ENCODE measurements around the gene DNAL1. TPM values are rescaled to one million over a fixed set of nuclear protein-coding genes. Genes with fewer than 3 reads are reported as not detected.

Gene DNAL1
- total and polyA plus RNA-seq, 9 of the 15 experiments (the other 6 are each of a cell fraction or from before 2014, with no cell fraction given): 1.6 to 11.7 (median 4.8) TPM

DNA sequence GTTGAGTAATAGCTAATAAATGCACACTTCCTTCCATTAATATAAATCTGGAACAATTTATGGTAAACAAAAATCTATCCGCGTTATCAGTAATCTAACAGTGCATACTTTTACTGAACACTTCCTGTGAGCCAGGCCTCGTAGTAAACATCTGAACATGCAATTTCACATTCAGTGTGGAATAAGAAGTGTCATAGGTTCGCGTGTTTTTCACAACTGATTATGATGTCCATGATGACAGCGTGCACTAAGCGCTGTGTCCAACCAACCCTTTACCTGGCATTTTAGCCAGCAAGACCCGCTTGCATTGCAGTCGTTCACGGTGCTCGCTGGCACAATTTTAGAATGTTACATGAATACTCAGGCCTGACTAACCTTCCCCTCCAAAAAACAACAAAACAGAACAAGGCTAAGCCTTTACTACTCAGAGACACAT is 67.3 kb downstream of the DNAL1 start (continued):
- TF ChIP-seq SRSF9 (IDR thresholded peaks at IDR 0.05; ENCODE audit: borderline replicate concordance, low read depth, low read length) (no peak), ZNF23 (CRISPR knock-in tag; IDR thresholded peaks at IDR 0.05) (no peak), NCOR1 (IDR thresholded peaks at IDR 0.05) (no peak), RBM15 (IDR thresholded peaks at IDR 0.05; ENCODE audit: insufficient read depth, low read length) (no peak), POLR2H (tag; IDR thresholded peaks at IDR 0.05; ENCODE audit: low read depth) (no peak), MAZ (CRISPR knock-in tag; conservative IDR thresholded peaks at IDR 0.05 in 1 of 2, IDR thresholded peaks at IDR 0.05 in 1 of 2) (no peak)
- TF ChIP-seq, protein P1, sequence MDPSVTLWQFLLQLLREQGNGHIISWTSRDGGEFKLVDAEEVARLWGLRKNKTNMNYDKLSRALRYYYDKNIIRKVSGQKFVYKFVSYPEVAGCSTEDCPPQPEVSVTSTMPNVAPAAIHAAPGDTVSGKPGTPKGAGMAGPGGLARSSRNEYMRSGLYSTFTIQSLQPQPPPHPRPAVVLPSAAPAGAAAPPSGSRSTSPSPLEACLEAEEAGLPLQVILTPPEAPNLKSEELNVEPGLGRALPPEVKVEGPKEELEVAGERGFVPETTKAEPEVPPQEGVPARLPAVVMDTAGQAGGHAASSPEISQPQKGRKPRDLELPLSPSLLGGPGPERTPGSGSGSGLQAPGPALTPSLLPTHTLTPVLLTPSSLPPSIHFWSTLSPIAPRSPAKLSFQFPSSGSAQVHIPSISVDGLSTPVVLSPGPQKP (CRISPR knock-in tag; IDR thresholded peaks at IDR 0.05): no peak

DNA sequence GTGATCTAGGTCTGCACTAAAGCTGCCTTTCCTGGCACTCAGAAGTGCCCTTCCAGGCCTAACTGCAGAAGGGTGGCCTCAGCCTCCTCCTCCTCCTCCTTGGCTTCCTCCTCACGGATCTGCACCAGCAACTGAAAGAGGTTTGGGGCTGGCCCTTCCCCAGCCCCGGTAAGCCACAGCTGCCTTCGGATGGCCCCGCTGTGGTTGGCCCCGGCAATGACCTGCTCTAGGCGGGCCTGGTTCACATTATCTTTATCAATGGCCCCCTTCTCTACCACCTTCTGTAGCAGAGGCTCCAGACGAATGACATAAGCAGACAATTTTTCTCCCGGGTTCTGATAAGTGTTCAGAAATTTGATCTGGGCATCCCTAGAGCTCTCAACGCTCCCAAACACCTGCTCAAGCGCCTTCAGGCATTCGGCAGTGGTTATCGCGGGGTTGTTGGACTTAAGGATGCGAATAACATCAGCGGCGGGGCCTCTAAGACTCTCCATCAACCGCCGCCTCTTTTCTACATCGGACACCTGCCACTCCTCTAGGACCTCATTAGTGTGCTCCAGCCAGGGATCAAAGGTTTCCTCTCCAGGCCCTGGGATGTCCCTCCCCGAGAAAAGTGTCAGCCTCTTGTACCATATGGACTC is 67.9 kb downstream of the DNAL1 start:
- ChIA-PET POLR2A (interaction anchor here (0.6 to 1.7 kb wide), 3 partner anchors 10 to 109 kb away, joined by 3 to 5 read pairs (median 4); no protein-coding TSS in a partner anchor), CTCF (ENCODE audit: low intra/inter-chr PET ratio) (no interaction called here)
- Histone ChIP-seq H3K79me2 (ENCODE audit: control insufficient read depth, insufficient read depth, low read length) (peaks cover 23% of the 10 kb centered on the region), H4K20me1 (replicated peaks; ENCODE audit: control insufficient read depth, insufficient read depth, low read length) (no peaks in the 10 kb centered on the region; the same call in 1 of the 2 replicates), H3K36me3 (ENCODE audit: control insufficient read depth, insufficient read depth, low read length) (peaks cover 24% of the 10 kb centered on the region; the same call in 2 of the 3 replicates), H3K9me3 (replicated peaks; ENCODE audit: control insufficient read depth, insufficient read depth, low read depth, low read length) (no peaks in the 10 kb centered on the region), H3K27me3 (ENCODE audit: control insufficient read depth in 2 of 2, insufficient read depth in 2 of 2, low read length in 2 of 2) (no peaks in the 10 kb centered on the region), H3K4me1 (replicated peaks in 1 of 2; ENCODE audit: control insufficient read depth in 2 of 2, insufficient read depth in 2 of 2, low read length in 2 of 2) (peaks cover 11 to 27% of the 10 kb centered on the region in 2 experiments; a peak in 4 of 5 replicates), H3K4me2 (ENCODE audit: insufficient read depth, low read length) (peak overlapping the region; percentile 95), H2AFZ (ENCODE audit: low read depth, low read length) (0 out of 2 replicates have a peak overlapping the region, but pooled peaks have one; percentile 10), H3K4me3 (peak overlapping the region; percentile 69), H3K9me1 (ENCODE audit: control insufficient read depth, insufficient read depth, low read length) (no peaks in the 10 kb centered on the region), H3K9ac (ENCODE audit: insufficient read depth in 1 of 2, low read depth in 2 of 2, low read length in 2 of 2) (peak overlapping the region; percentile 81 to 94), H3K27ac (ENCODE audit: extremely low read depth, low read depth, low read length) (peak overlapping the region; percentile 40; the same call in 2 of the 3 replicates)
- FAIRE-seq (no peak), DNase-seq (ENCODE audit: extremely low read depth in 1 of 4, low spot score in 3 of 4) (peak; percentile 25 to 39 (median 32)), ATAC-seq (peak; percentile 47)
- no TSS peak for BruUV-seq (replicated peaks)
- intact Hi-C loops (cut with micrococcal nuclease): loop anchor here (2.0 kb wide), 1 partner anchor 68 kb away; the partner anchor contains the start of gene DNAL1
- in situ Hi-C loops (cut with MboI): no loop called here
- 3% methylated on average over 17 of the region's 20 CpGs for WGBS (ENCODE audit: insufficient coverage, low coverage, missing lambda C conversion rate)
- TF ChIP-seq, protein P2, sequence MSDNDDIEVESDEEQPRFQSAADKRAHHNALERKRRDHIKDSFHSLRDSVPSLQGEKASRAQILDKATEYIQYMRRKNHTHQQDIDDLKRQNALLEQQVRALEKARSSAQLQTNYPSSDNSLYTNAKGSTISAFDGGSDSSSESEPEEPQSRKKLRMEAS (CRISPR knock-in tag; IDR thresholded peaks at IDR 0.05): peak; percentile 14; the same call in 1 of the 2 replicates
- 0 out of 2 replicates have a peak, but pooled peaks have one; percentile 11 for TF ChIP-seq CTBP1 (IDR thresholded peaks at IDR 0.05; ENCODE audit: borderline replicate concordance)
- peak; percentile 41; the same call in 1 of the 2 replicates for TF ChIP-seq RBFOX2 (IDR thresholded peaks at IDR 0.05; ENCODE audit: low read depth, low read length)
- no peak for TF ChIP-seq KLF16 (IDR thresholded peaks at IDR 0.05)
- TF ChIP-seq POLR2G (IDR thresholded peaks at IDR 0.05; ENCODE audit: low read depth, low read length): peak; percentile 39; the same call in 1 of the 2 replicates
- no peak for TF ChIP-seq ZNF77 (CRISPR knock-in tag; IDR thresholded peaks at IDR 0.05)
- peak in 1 of 2 experiments; percentile 7; a peak in 1 of 4 replicates for TF ChIP-seq RCOR1 (IDR thresholded peaks at IDR 0.05; ENCODE audit: borderline replicate concordance in 1 of 2, low read depth in 2 of 2, low read length in 2 of 2)

All from K562 (cell line).